Peyer's patch (tissue), 4 donors: ENCODE measurements around the gene ZNF606. TPM values are rescaled to one million over a fixed set of nuclear protein-coding genes. Genes with fewer than 3 reads are reported as not detected.
A peak's percentile ranks its signal among the peaks of the same experiment; 100 is the strongest.
"Not testable (repeated sequence)": the region's sequence is repeated elsewhere in the genome, so short reads cannot be mapped to it uniquely, and the experiment has no call there.

ENCODE experiments used
- DNase-seq, 3 donors: peaks; one replicate each; pipeline ENCODE4 v3.0.0-alpha.2; 2017 to 2019
- H3K27ac ChIP-seq, 4 donors: fragments of 200-600 bp; sonication (generic); one replicate each; pipeline ENCODE4 v1.5.1; 2016 to 2019
- H3K27me3 ChIP-seq, 2 donors: fragments of 200-600 bp; sonication (generic); one replicate each; pipeline ENCODE4 v1.5.1; 2019
- H3K36me3 ChIP-seq, 3 donors: fragments of 200-600 bp; sonication (generic); one replicate each; pipeline ENCODE4 v1.5.1; 2016 to 2019
- H3K4me1 ChIP-seq, 4 donors: fragments of 200-600 bp; sonication (generic); one replicate each; pipeline ENCODE4 v1.5.1; 2016 to 2019
- H3K4me3 ChIP-seq, 4 donors: fragments of 200-600 bp; sonication (generic); 1 replicate in 3 of 4; 2 replicates in 1 of 4; pipeline ENCODE4 v1.5.1; 2016 to 2019; ENCODE audit warnings: mild to moderate bottlenecking in 1 of 4
- H3K9me3 ChIP-seq, 4 donors: fragments of 200-600 bp; sonication (generic); one replicate each; pipeline ENCODE4 v1.5.1; 2016 to 2019; ENCODE audit warnings: mild to moderate bottlenecking in 1 of 4
- CTCF ChIP-seq, 6 experiments: fragments of 450-650 bp in 4 of 6; fragments of 200-600 bp in 2 of 6; sonication (generic) in 1 of 6; IDR thresholded peaks; one replicate each; pipeline ENCODE4 v1.5.1; 2017 to 2019; ENCODE audit warnings: antibody characterized with exemption in 6 of 6, mild to moderate bottlenecking in 3 of 6, moderate library complexity in 1 of 6
- POLR2A ChIP-seq, 2 donors: fragments of 450-650 bp; IDR thresholded peaks; one replicate each; pipeline ENCODE4 v1.5.1; 2017; ENCODE audit warnings: antibody characterized with exemption in 2 of 2, mild to moderate bottlenecking in 2 of 2, moderate library complexity in 2 of 2
- total RNA-seq, 4 donors: library from RNA; depleted of rRNA; stranded (reverse); fragments of >200 nt; gene quantifications; one replicate each; pipeline ENCODE4 v1.1.0, GENCODE V29; 2016

The ZNF606 gene
- total RNA-seq, 4 donors from 2014 or later = 18.4 to 29.7 (median 20.3) TPM

- peak overlapping the region in 2 of 4 donors; percentile 51 to 61 for H3K4me3 ChIP-seq
These were observed 6.7 kb upstream of the ZNF606 start for GRCh38 chr19:58009301-58009665.

GRCh38 chr19:58008877-58009276, 6.3 kb upstream of the ZNF606 start:
- Histone ChIP-seq H3K36me3 (peaks cover 0 to 25% (median 0%) of the 10 kb centered on the region in 3 donors), H3K9me3 (peaks cover 0 to 67% (median 22%) of the 10 kb centered on the region in 4 donors)
- not testable (repeated sequence) for DNase-seq, H3K27ac ChIP-seq, H3K4me1 ChIP-seq, H3K4me3 ChIP-seq, H3K27me3 ChIP-seq

More at GRCh38 chr19:58009301-58009665, 6.7 kb upstream of the ZNF606 start:
- H3K27me3 ChIP-seq = no peaks in the 10 kb centered on the region
- TF ChIP-seq POLR2A (IDR thresholded peaks at IDR 0.05) = no peak
- no peak for TF ChIP-seq CTCF (IDR thresholded peaks at IDR 0.05)
- no peak for DNase-seq
- peaks cover 0 to 25% (median 0%) of the 10 kb centered on the region in 3 donors for H3K36me3 ChIP-seq
- peak overlapping the region in 1 of 4 donors; percentile 63 for H3K27ac ChIP-seq
- H3K9me3 ChIP-seq = peaks cover 0 to 64% (median 22%) of the 10 kb centered on the region in 4 donors
- no peaks in the 10 kb centered on the region for H3K4me1 ChIP-seq

GRCh38 chr19:58007285-58007684, 4.7 kb upstream of the ZNF606 start:
- TF ChIP-seq CTCF (IDR thresholded peaks at IDR 0.05) (no peak), POLR2A (IDR thresholded peaks at IDR 0.05) (no peak)
- Histone ChIP-seq H3K36me3 (peaks cover 0 to 25% (median 0%) of the 10 kb centered on the region in 3 donors), H3K4me3 (no peak overlapping the region), H3K27ac (no peak overlapping the region), H3K27me3 (no peaks in the 10 kb centered on the region), H3K4me1 (peaks cover 0 to 3% (median 0%) of the 10 kb centered on the region in 4 donors), H3K9me3 (peaks cover 0 to 74% (median 25%) of the 10 kb centered on the region in 4 donors)
- DNase-seq = no peak

GRCh38 chr19:58003174-58003828, 681 bp upstream of the ZNF606 start:
- Histone ChIP-seq H3K4me1 (peaks cover 0 to 3% (median 0%) of the 10 kb centered on the region in 4 donors), H3K27me3 (no peaks in the 10 kb centered on the region), H3K4me3 (peak overlapping the region; percentile 76 to 99 (median 86)), H3K9me3 (peaks cover 0 to 52% (median 25%) of the 10 kb centered on the region in 4 donors), H3K27ac (peak overlapping the region in 3 of 4 donors; percentile 89 to 94 (median 90)), H3K36me3 (peaks cover 0 to 50% (median 0%) of the 10 kb centered on the region in 3 donors)
- TF ChIP-seq POLR2A (IDR thresholded peaks at IDR 0.05) (no peak), CTCF (IDR thresholded peaks at IDR 0.05) (no peak)
- no peak for DNase-seq

- H3K36me3 ChIP-seq = peaks cover 0 to 59% (median 0%) of the 10 kb centered on the region in 3 donors
- peaks cover 0 to 3% (median 0%) of the 10 kb centered on the region in 4 donors for H3K4me1 ChIP-seq
- peak overlapping the region; percentile 76 to 99 (median 86) for H3K4me3 ChIP-seq
- DNase-seq = peak in 1 of 3 donors; percentile 48
- peak overlapping the region; percentile 88 to 94 (median 90) for H3K27ac ChIP-seq
- no peaks in the 10 kb centered on the region for H3K27me3 ChIP-seq
- TF ChIP-seq CTCF (IDR thresholded peaks at IDR 0.05) = no peak
- TF ChIP-seq POLR2A (IDR thresholded peaks at IDR 0.05) = no peak
- peaks cover 0 to 51% (median 18%) of the 10 kb centered on the region in 4 donors for H3K9me3 ChIP-seq
These were observed 688 bp downstream of the ZNF606 start for GRCh38 chr19:58001895-58002369.

- Histone ChIP-seq H3K36me3 (peaks cover 0 to 50% (median 0%) of the 10 kb centered on the region in 3 donors), H3K4me3 (no peak overlapping the region), H3K9me3 (peaks cover 0 to 51% (median 12%) of the 10 kb centered on the region in 4 donors), H3K4me1 (peaks cover 0 to 3% (median 0%) of the 10 kb centered on the region in 4 donors), H3K27me3 (no peaks in the 10 kb centered on the region), H3K27ac (no peak overlapping the region)
- no peak for DNase-seq
- TF ChIP-seq POLR2A (IDR thresholded peaks at IDR 0.05) = no peak
- no peak for TF ChIP-seq CTCF (IDR thresholded peaks at IDR 0.05)
These were observed 1.9 kb downstream of the ZNF606 start for GRCh38 chr19:58000677-58001076.
